Stomach (tissue), 9 donors: Measurements from ENCODE around the gene ARHGAP26. TPM values are rescaled to one million over a fixed set of nuclear protein-coding genes. Genes with fewer than 3 reads are reported as not detected.

Source experiments
- DNase-seq, 2 donors: peaks; one replicate each; pipeline versions ENCODE4 v3.0.0 to v3.0.0-alpha.2; 2013 to 2019
- H3K27ac ChIP-seq, 5 donors: fragments of 200-600 bp in 4 of 5; sonication (generic) in 4 of 5; one replicate each; pipeline ENCODE4 v1.5.1; 2013 to 2019; ENCODE audit warnings: mild to moderate bottlenecking in 1 of 5, moderate library complexity in 1 of 5
- H3K27me3 ChIP-seq, 3 donors: fragments of 200-600 bp; sonication (generic); one replicate each; pipeline ENCODE4 v1.5.1; 2017 to 2019; ENCODE audit warnings: mixed run types in 1 of 3
- H3K36me3 ChIP-seq, 4 donors: fragments of 200-600 bp; sonication (generic); 1 replicate in 3 of 4; 2 replicates in 1 of 4; pipeline ENCODE4 v1.5.1; 2016 to 2019
- H3K4me1 ChIP-seq, 4 donors: fragments of 200-600 bp; sonication (generic); one replicate each; pipeline ENCODE4 v1.5.1; 2016 to 2019
- H3K4me3 ChIP-seq, 4 donors: fragments of 200-600 bp; sonication (generic) in 3 of 4; one replicate each; pipeline ENCODE4 v1.5.1; 2016 to 2019; ENCODE audit warnings: mild to moderate bottlenecking in 1 of 4
- H3K9me3 ChIP-seq, 4 donors: fragments of 200-600 bp; sonication (generic); one replicate each; pipeline ENCODE4 v1.5.1; 2016 to 2019
- CTCF ChIP-seq, 7 experiments: fragments of 450-650 bp in 4 of 7; fragments of 200-600 bp in 3 of 7; sonication (generic) in 3 of 7; IDR thresholded peaks; one replicate each; pipeline ENCODE4 v1.5.1; 2016 to 2019; ENCODE audit warnings: antibody characterized with exemption in 7 of 7, control low read depth in 2 of 7, mild to moderate bottlenecking in 1 of 7
- EP300 ChIP-seq: sonication (generic); formaldehyde crosslinking; IDR thresholded peaks from one replicate; pipeline ENCODE4 v1.6.1; 2017; ENCODE audit warnings: antibody characterized with exemption
- POLR2A ChIP-seq, 4 donors: fragments of 450-650 bp; IDR thresholded peaks; one replicate each; pipeline ENCODE4 v1.6.1; 2016; ENCODE audit warnings: antibody characterized with exemption in 4 of 4, control low read depth in 2 of 4, mild to moderate bottlenecking in 1 of 4, moderate library complexity in 1 of 4
- POLR2AphosphoS5 ChIP-seq, 3 donors: sonication (generic); formaldehyde crosslinking; IDR thresholded peaks; one replicate each; pipeline ENCODE4 v1.6.1; 2016; ENCODE audit warnings: antibody characterized with exemption in 3 of 3
- WGBS, 5 donors: extraction: QIAGEN DNeasy Blood & Tissue Kit in 3 of 5; methylation state at CpG; one replicate each; pipeline versions ENCODE4 v1.1.5 to v1.1.7; 2013 to 2018; 5-methylcytosine and 5-hydroxymethylcytosine counted together
- intact Hi-C: fragments of 100-400 bp; cut with DNase I; formaldehyde crosslinking; loops from one replicate; pipeline ENCODE4 v1.15.1; 2023; ENCODE audit warnings: low total_unique reads
- polyA plus RNA-seq, 3 donors: library from polyadenylated mRNA; stranded (reverse); fragments of 200-250 nt; gene quantifications; one replicate each; pipeline ENCODE4 v1.2.3, GENCODE V29; 2013
- total RNA-seq, 5 donors: library from RNA; depleted of rRNA; stranded (reverse); fragments of >200 nt; gene quantifications; one replicate each; pipeline versions ENCODE4 v1.1.0 to v1.2.3, GENCODE V29; 2014 to 2016
- donor health status: healthy with polysubstance abuse.
- donor health status: Bipolar disorder and iron deficiency.
- donor health status: healthy.

The ARHGAP26 gene
- total and polyA plus RNA-seq, 8 donors, result 4.0 to 115 (median 34.1) TPM

GRCh38 chr5:143245929-143246561, 475.9 kb downstream of the ARHGAP26 start:
- no peak overlapping the region for H3K4me3 ChIP-seq
- DNase-seq, result no peak
- H3K27ac ChIP-seq, result no peak overlapping the region
- 82 to 93% (median 88%) methylated on average over 11 of the region's 11 CpGs for WGBS, 5 donors
- intact Hi-C loops, result no loop called here
- peaks cover 0 to 27% (median 13%) of the 10 kb centered on the region in 4 donors for H3K4me1 ChIP-seq
- no peaks in the 10 kb centered on the region for H3K36me3 ChIP-seq
- TF ChIP-seq CTCF (IDR thresholded peaks at IDR 0.05), result no peak
- no peak for TF ChIP-seq EP300
- no peak for TF ChIP-seq POLR2A (IDR thresholded peaks at IDR 0.05)
- TF ChIP-seq POLR2AphosphoS5 (IDR thresholded peaks at IDR 0.05), result no peak
- H3K9me3 ChIP-seq, result no peaks in the 10 kb centered on the region
- no peaks in the 10 kb centered on the region for H3K27me3 ChIP-seq

DNA sequence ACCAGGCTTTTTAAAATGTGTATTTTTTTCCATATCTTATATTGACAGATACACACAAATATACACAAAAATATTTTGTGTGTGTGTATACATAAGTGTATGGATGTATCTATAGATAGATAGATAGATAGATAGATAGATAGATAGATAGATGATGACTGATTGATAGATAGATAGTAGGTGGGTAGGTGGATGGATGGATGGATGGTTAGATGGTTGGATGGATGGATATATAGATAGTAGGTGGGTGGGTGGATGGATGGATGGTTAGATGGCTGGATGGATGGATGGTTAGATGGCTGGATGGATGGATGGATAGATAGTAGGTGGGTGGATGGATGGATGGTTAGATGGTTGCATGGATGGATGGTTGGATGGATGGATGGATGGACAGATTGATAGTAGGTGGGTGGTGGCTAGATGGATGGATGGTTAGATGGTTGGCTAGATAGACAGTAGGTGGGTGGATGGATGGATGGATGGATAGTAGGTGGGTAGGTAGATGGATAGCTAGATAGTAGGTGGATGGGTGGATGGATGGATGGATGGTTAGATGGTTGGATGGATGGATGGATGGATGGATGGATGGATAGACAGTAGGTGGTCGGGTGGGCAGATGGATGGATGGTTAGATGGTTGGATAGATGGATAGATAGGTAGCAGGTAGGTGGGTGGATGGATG, 477.1 kb downstream of the ARHGAP26 start:
- Histone ChIP-seq H3K4me3 (no peak overlapping the region), H3K4me1 (peaks cover 0 to 22% (median 13%) of the 10 kb centered on the region in 4 donors), H3K9me3 (no peaks in the 10 kb centered on the region), H3K27me3 (no peaks in the 10 kb centered on the region), H3K27ac (no peak overlapping the region), H3K36me3 (no peaks in the 10 kb centered on the region)
- DNase-seq, result no peak
- intact Hi-C loops, result no loop called here
- TF ChIP-seq CTCF (IDR thresholded peaks at IDR 0.05) (no peak), EP300 (no peak), POLR2A (IDR thresholded peaks at IDR 0.05) (no peak), POLR2AphosphoS5 (IDR thresholded peaks at IDR 0.05) (no peak)
- WGBS, 5 donors, result 83 to 94% (median 88%) methylated on average over 1 of the region's 1 CpG

GRCh38 chr5:143248391-143248790, 478.2 kb downstream of the ARHGAP26 start:
- DNase-seq, result no peak
- Histone ChIP-seq H3K36me3 (no peaks in the 10 kb centered on the region), H3K4me1 (peaks cover 0 to 12% (median 6%) of the 10 kb centered on the region in 4 donors), H3K9me3 (no peaks in the 10 kb centered on the region), H3K4me3 (no peak overlapping the region), H3K27me3 (no peaks in the 10 kb centered on the region), H3K27ac (peak overlapping the region in 1 of 5 donors; percentile 43)
- WGBS, 5 donors, result 75 to 87% (median 83%) methylated on average over 3 of the region's 3 CpGs
- intact Hi-C loops, result no loop called here
- TF ChIP-seq CTCF (IDR thresholded peaks at IDR 0.05), result no peak
- no peak for TF ChIP-seq EP300
- TF ChIP-seq POLR2A (IDR thresholded peaks at IDR 0.05), result no peak
- no peak for TF ChIP-seq POLR2AphosphoS5 (IDR thresholded peaks at IDR 0.05)

DNA sequence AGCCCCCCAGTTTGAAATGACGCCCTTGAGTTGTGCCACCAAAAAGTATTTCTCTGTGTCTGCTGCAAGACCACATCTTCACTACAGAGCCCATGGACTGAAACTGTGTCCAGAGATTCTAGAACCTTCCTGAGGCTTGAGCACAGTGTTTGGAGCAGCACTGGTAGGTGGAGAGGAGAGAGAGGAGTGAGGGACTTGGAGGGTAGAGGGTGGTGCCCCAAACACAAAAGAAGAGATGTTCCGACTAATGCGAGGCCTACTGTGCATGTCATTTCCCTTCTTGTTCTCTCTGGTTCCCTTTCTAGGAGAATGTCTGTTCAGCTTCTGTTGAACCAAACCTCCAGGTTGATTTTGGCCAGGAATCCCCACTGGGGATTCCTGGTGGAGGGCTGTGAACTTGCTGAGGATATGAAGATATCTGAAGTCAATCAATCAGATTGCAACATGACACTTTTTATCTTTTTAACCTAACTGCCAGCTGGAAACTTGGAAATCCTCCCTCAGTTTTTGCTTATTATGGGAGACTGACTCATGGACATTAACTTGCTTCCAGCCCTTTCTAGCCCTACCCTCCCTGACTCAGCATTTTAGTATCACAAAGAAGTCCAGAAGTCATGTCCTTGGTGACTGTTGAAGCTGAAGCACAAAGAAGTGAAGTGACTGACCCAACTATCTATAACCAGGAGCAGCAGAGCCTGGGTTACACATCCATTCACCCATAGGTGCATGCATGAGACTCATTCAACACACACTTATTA, 478.8 kb downstream of the ARHGAP26 start:
- H3K9me3 ChIP-seq, result no peaks in the 10 kb centered on the region
- peaks cover 0 to 7% (median 3%) of the 10 kb centered on the region in 4 donors for H3K4me1 ChIP-seq
- no peaks in the 10 kb centered on the region for H3K36me3 ChIP-seq
- no peak for TF ChIP-seq POLR2AphosphoS5 (IDR thresholded peaks at IDR 0.05)
- no peak for TF ChIP-seq CTCF (IDR thresholded peaks at IDR 0.05)
- no peak for TF ChIP-seq POLR2A (IDR thresholded peaks at IDR 0.05)
- TF ChIP-seq EP300, result no peak
- no peaks in the 10 kb centered on the region for H3K27me3 ChIP-seq
- DNase-seq, result peak in 1 of 2 donors; percentile 40
- 81 to 98% (median 91%) methylated on average over 3 of the region's 3 CpGs for whole genome bisulfite sequencing, 5 donors
- peak overlapping the region in 1 of 5 donors; percentile 43 for H3K27ac ChIP-seq
- intact Hi-C loops, result no loop called here
- H3K4me3 ChIP-seq, result no peak overlapping the region
